ENCODE measurements around the gene TMEM184C.

DNA sequence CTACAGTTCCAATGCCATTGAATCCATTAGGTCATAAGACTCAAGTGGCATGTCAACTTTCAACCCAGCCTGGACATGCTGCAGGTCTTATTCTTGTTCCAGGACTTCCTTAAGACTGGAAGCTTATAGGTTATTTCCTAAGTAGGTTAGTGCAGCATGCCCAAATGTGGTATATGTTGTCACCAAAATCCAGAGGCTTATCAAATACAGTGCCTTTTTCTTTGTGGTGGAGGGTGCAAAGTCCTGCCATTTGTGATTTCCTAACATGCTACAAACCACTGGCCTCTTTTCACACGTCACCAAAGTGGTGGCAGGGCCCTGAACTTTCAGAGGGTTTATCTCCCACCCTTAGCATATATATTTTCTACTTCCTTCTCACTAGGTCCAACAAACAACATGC, 9.7 kb upstream of the TMEM184C start:
- no peak for TF ChIP-seq POLR2A (IDR thresholded peaks at IDR 0.05)
- TF ChIP-seq, protein P1, sequence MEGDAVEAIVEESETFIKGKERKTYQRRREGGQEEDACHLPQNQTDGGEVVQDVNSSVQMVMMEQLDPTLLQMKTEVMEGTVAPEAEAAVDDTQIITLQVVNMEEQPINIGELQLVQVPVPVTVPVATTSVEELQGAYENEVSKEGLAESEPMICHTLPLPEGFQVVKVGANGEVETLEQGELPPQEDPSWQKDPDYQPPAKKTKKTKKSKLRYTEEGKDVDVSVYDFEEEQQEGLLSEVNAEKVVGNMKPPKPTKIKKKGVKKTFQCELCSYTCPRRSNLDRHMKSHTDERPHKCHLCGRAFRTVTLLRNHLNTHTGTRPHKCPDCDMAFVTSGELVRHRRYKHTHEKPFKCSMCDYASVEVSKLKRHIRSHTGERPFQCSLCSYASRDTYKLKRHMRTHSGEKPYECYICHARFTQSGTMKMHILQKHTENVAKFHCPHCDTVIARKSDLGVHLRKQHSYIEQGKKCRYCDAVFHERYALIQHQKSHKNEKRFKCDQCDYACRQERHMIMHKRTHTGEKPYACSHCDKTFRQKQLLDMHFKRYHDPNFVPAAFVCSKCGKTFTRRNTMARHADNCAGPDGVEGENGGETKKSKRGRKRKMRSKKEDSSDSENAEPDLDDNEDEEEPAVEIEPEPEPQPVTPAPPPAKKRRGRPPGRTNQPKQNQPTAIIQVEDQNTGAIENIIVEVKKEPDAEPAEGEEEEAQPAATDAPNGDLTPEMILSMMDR (IDR thresholded peaks at IDR 0.05), result no peak

Data from stomach (tissue), 4 donors.